ENCODE data around the gene HOXB4. TPM values are rescaled to one million over a fixed set of nuclear protein-coding genes. Genes with fewer than 3 reads are reported as not detected.

The HOXB4 gene
- total RNA-seq, 4 donors from 2014 or later: 0.42 to 2.9 (median 1.4) TPM

DNA sequence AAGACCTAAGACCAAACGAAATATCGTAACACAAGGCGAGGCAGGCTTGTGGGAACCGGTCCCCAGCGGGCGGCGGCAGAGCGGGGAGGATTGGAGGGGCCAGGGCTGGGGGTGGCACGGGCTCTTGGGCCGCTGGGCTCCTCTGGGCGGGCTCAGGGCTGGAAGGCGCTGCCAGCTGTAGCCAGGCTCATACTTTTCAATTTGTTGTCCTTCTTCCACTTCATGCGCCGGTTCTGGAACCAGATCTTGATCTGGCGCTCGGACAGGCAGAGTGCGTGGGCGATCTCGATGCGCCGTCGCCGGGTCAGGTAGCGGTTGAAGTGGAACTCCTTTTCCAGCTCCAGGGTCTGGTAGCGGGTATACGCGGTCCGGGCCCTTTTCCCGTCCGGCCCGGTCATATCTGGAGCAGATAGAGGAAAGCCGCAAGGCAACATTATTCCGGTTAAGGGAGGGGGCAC lies 13.9 kb upstream of the HOXB4 start:
- no peak overlapping the region for H3K4me3 ChIP-seq (ENCODE audit: low read depth, poor library complexity, severe bottlenecking)
- DNase-seq (ENCODE audit: low spot score in 2 of 2): no peak
- intact Hi-C loops (cut with DNase I; ENCODE audit: low total_unique reads): loop anchor here (5.0 kb wide), 2 partner anchors 100 to 255 kb away; no protein-coding TSS in a partner anchor
- no peak for TF ChIP-seq POLR2A (IDR thresholded peaks at IDR 0.05)
- TF ChIP-seq, protein P1, sequence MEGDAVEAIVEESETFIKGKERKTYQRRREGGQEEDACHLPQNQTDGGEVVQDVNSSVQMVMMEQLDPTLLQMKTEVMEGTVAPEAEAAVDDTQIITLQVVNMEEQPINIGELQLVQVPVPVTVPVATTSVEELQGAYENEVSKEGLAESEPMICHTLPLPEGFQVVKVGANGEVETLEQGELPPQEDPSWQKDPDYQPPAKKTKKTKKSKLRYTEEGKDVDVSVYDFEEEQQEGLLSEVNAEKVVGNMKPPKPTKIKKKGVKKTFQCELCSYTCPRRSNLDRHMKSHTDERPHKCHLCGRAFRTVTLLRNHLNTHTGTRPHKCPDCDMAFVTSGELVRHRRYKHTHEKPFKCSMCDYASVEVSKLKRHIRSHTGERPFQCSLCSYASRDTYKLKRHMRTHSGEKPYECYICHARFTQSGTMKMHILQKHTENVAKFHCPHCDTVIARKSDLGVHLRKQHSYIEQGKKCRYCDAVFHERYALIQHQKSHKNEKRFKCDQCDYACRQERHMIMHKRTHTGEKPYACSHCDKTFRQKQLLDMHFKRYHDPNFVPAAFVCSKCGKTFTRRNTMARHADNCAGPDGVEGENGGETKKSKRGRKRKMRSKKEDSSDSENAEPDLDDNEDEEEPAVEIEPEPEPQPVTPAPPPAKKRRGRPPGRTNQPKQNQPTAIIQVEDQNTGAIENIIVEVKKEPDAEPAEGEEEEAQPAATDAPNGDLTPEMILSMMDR (IDR thresholded peaks at IDR 0.05): no peak
- WGBS, 2 donors: 68 to 76% methylated on average over 33 of the region's 33 CpGs

DNA sequence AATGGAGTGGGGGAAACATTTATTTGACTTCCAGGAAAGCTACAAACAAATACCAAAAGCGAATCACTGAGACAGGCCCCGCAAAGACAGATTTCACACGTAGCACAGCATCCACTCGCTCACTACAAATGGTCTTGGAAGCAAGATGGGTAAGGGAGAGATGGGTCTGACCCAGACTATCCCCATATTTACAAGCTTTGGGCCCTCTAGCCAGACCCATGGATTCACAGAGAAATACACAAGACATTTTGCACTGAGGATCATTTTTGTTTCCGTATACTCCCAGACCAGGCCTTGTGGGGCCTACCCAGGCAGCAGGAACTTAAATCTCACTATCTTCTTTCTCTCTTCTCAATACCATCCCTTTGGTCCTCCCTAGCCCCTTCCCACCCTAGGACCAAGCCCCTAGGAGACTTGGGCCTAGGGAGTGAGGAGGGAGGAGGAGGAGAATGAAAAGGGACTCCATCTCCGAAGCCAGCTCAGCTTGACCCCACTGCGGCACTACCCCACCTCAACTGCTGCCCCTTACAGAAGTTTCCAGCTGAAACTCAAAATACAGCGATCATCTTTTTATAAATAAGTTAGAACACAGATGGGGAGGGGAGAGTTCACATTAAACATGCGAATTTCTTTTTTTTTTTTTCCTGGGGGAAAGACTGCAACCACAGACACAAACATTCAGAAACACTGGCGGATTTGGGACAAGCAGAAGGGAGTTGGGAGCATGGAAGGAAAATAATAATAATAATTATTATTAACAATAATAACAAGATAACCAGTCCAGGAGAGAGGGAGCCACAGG lies 13.3 kb upstream of the HOXB4 start:
- no peak overlapping the region for H3K4me3 ChIP-seq (ENCODE audit: low read depth, poor library complexity, severe bottlenecking)
- TF ChIP-seq, protein P1 (IDR thresholded peaks at IDR 0.05): no peak
- TF ChIP-seq POLR2A (IDR thresholded peaks at IDR 0.05): no peak
- no peak for DNase-seq (ENCODE audit: low spot score in 2 of 2)
- intact Hi-C loops (cut with DNase I; ENCODE audit: low total_unique reads): loop anchor here (5.0 kb wide), 2 partner anchors 99 to 254 kb away; no protein-coding TSS in a partner anchor
- 91 to 92% methylated on average over 10 of the region's 10 CpGs for WGBS, 2 donors

DNA sequence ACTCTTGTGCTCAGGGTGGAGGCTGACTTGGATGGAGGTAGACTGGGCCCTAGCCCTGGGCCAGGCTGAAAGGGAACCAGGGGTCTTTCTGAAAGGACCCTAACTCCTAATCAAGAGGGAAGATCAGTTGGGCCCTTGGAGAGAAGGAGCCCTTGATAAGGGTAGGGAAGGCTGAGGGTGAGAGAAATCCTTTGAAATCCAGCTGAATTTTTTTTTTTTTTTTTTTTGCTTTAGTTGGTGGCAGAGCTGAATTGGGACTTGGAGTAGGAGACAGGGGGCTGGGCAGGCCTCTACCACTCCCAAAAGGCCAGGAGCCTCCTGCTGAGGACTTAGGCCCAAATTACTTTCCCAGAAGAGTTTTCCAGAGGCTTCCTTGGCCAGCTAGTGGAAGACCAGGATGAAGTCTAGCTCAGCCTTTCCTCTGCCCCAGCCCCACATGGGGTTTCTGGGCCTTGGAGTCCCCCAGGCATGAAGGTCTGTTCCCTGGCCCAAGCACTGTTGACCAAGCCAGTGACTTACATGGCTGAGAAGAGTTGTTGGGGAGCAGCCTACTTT lies 12.5 kb upstream of the HOXB4 start:
- DNase-seq (ENCODE audit: low spot score in 2 of 2): no peak
- TF ChIP-seq, protein P1 (IDR thresholded peaks at IDR 0.05): no peak
- TF ChIP-seq POLR2A (IDR thresholded peaks at IDR 0.05): no peak
- H3K4me3 ChIP-seq (ENCODE audit: low read depth, poor library complexity, severe bottlenecking): no peak overlapping the region
- intact Hi-C loops (cut with DNase I; ENCODE audit: low total_unique reads): loop anchor here (5.0 kb wide), 2 partner anchors 98 to 253 kb away; no protein-coding TSS in a partner anchor

DNA sequence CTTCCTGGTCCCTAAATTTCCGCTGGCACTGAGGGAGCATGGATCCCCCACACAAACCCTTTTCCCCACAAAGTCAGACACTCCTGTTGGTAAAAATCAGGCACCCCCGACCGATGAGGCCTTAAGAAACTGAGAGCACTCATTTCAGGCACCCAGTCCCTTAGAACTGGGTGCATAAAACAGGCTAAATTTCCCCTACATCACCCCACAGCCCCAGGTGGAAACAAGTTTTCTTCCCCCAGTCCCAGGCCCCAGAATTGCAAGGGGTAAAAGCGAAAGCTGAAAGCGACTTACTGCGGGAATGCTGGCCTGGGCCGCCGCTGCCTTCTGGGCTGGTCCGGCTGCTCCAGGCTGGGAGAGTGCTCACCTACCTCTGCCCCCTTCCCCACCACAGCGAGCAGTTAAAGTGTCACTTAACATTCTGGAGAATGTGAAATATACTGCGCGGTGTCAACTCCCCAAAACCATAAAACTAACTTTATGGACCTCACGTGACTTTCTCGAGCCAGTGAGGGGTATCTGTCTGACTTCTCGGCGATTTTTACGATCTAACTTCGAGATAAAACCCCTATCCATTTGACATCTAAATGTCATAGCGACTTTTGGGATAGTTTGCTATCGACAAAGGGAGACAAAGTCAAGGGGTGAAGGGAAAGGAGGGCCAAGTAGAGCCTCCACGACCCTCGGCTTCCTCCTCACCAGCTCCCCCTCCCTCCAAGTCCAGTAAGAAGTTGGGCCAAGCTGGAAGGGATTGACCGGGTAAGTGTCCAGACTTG lies 11.9 kb upstream of the HOXB4 start, which contains the start of gene HOXB3:
Gene HOXB3, minus strand, starts transcription at position 411 of the 776 bp plus-strand sequence. CDS start 37,767 bp downstream, outside the sequence.
- no peak within 1 kb of the TSS for H3K4me3 ChIP-seq (ENCODE audit: low read depth, poor library complexity, severe bottlenecking)
- intact Hi-C loops (cut with DNase I; ENCODE audit: low total_unique reads): loop anchor here (5.0 kb wide), 2 partner anchors 98 to 253 kb away; no protein-coding TSS in a partner anchor
- WGBS, 2 donors: 85% methylated on average over 23 of the region's 23 CpGs
- no peak for DNase-seq (ENCODE audit: low spot score in 2 of 2)
- no peak for TF ChIP-seq POLR2A (IDR thresholded peaks at IDR 0.05)
- TF ChIP-seq, protein P1 (IDR thresholded peaks at IDR 0.05): no peak

DNA sequence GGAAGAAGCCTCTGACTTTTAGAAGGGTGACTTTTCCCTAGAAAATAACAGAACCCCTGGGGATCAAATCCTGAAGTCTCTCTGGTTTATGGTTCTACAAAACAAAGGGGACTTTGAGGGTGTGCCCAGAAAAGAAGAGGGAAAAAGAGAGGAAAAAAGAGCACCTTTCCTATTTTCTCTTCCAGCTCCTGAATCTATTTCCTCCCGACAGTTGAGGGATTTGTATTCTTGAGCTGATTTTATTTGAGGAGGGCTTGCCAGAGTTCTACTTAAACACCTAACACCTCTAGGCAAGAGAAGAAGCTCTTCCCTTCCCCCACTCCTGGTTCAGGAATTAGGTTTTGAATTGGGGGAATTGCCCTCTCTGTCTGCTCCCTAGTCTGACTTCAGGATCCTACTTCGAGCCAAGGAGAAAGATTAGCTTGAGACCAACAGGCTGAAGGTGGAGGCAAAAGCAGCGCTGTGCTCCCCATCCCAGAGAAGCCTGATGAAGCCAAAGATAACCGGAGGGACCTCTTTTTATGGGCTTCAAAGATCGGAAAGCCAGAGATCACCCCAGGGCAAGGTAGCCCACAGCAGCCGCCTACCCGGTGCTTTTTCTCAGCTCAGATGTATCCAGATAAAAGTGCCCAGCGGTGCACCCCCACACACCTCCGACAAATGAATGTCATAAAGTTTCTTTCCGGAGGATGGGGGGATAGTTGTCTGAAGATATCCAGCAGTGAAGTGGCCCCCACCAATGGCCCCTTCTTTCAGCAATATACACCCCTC lies 11.1 kb upstream of the HOXB4 start:
- DNase-seq (ENCODE audit: low spot score in 2 of 2): no peak
- TF ChIP-seq, protein P1 (IDR thresholded peaks at IDR 0.05): no peak
- TF ChIP-seq POLR2A (IDR thresholded peaks at IDR 0.05): no peak
- intact Hi-C loops (cut with DNase I; ENCODE audit: low total_unique reads): no loop called here
- H3K4me3 ChIP-seq (ENCODE audit: low read depth, poor library complexity, severe bottlenecking): no peak overlapping the region
- 75 to 79% methylated on average over 10 of the region's 10 CpGs for WGBS, 2 donors

Data from lower leg skin (tissue), 4 donors.